HepG2 (cell line): ENCODE measurements around the gene TUBGCP6. TPM values are rescaled to one million over a fixed set of nuclear protein-coding genes. Genes with fewer than 3 reads are reported as not detected.

Source experiments
- ERF ChIP-seq: IDR thresholded peaks from 2 replicates; pipeline ENCODE4 v1.6.1; 2018; ENCODE audit warnings: missing biosample characterization, missing genetic modification reagents
- FOXM1 ChIP-seq: sonication (generic); formaldehyde crosslinking; IDR thresholded peaks from 2 replicates; pipeline ENCODE4 v1.5.0; 2020; ENCODE audit warnings: missing genetic modification reagents
- HNRNPL ChIP-seq: fragments of 200-400 bp; formaldehyde crosslinking; IDR thresholded peaks from 2 replicates; pipeline ENCODE4 v1.6.1; 2017; ENCODE audit warnings: mild to moderate bottlenecking, low read depth, low read length
- IKZF4 ChIP-seq: sonication (generic); formaldehyde crosslinking; IDR thresholded peaks from 2 replicates; pipeline ENCODE4 v1.5.1; 2020; ENCODE audit warnings: borderline replicate concordance, mild to moderate bottlenecking, low read depth, missing genetic modification reagents; ENCODE audit errors: not compliant biosample characterization
- KAT8 ChIP-seq: IDR thresholded peaks from 2 replicates; pipeline ENCODE4 v1.6.1; 2016; ENCODE audit warnings: missing genetic modification reagents, missing compliant biosample characterization
- MEIS1 ChIP-seq: sonication (generic); formaldehyde crosslinking; IDR thresholded peaks from 2 replicates; pipeline ENCODE4 v1.9.0; 2021; ENCODE audit warnings: mild to moderate bottlenecking, missing genetic modification reagents, moderate library complexity, borderline replicate concordance
- NFE2 ChIP-seq: sonication (generic); formaldehyde crosslinking; IDR thresholded peaks from 2 replicates; pipeline ENCODE4 v1.4.0; 2020; ENCODE audit warnings: missing genetic modification reagents
- RFXANK ChIP-seq: IDR thresholded peaks from 2 replicates; pipeline ENCODE4 v1.6.1; 2016
- RFXAP ChIP-seq: sonication (generic); formaldehyde crosslinking; IDR thresholded peaks from 2 replicates; pipeline ENCODE4 v1.4.0; 2020; ENCODE audit warnings: missing genetic modification reagents, borderline replicate concordance
- SNAPC2 ChIP-seq: sonication (generic); formaldehyde crosslinking; IDR thresholded peaks from 2 replicates; pipeline ENCODE4 v1.8.1; 2022; ENCODE audit warnings: mild to moderate bottlenecking, missing genetic modification reagents
- TARDBP ChIP-seq: sonication (generic); formaldehyde crosslinking; IDR thresholded peaks from 2 replicates; pipeline ENCODE4 v1.8.0; 2022; ENCODE audit warnings: mild to moderate bottlenecking, missing genetic modification reagents
- TIGD3 ChIP-seq: sonication (generic); formaldehyde crosslinking; IDR thresholded peaks from 2 replicates; pipeline ENCODE4 v1.5.1; 2020; ENCODE audit warnings: mild to moderate bottlenecking, missing genetic modification reagents, borderline replicate concordance
- TSC22D2 ChIP-seq: sonication (generic); formaldehyde crosslinking; IDR thresholded peaks from 2 replicates; pipeline ENCODE4 v1.5.1; 2020; ENCODE audit warnings: missing genetic modification reagents, mild to moderate bottlenecking, borderline replicate concordance
- XRCC5 ChIP-seq: fragments of 200-400 bp; formaldehyde crosslinking; optimal IDR thresholded peaks from 2 replicates; pipeline ENCODE3; 2017; ENCODE audit warnings: mild to moderate bottlenecking, low read length
- ZFP82 ChIP-seq: sonication (generic); formaldehyde crosslinking; IDR thresholded peaks from 2 replicates; pipeline ENCODE4 v1.5.1; 2020; ENCODE audit warnings: mild to moderate bottlenecking, missing genetic modification reagents, borderline replicate concordance
- ZNF264 ChIP-seq: sonication (generic); formaldehyde crosslinking; IDR thresholded peaks from 2 replicates; pipeline ENCODE4 v1.4.0; 2020; ENCODE audit warnings: missing genetic modification reagents
- ZNF550 ChIP-seq: sonication (generic); formaldehyde crosslinking; IDR thresholded peaks from 2 replicates; pipeline ENCODE4 v1.4.0; 2020; ENCODE audit warnings: mild to moderate bottlenecking, missing genetic modification reagents, borderline replicate concordance
- ZNF629 ChIP-seq: sonication (generic); formaldehyde crosslinking; conservative IDR thresholded peaks from 2 replicates; pipeline ENCODE4 v1.5.0; 2020; ENCODE audit warnings: missing genetic modification reagents
- ZNF652 ChIP-seq: IDR thresholded peaks from 2 replicates; pipeline ENCODE4 v1.6.1; 2016; ENCODE audit warnings: low read depth, borderline replicate concordance
- ZNF749 ChIP-seq: sonication (generic); formaldehyde crosslinking; IDR thresholded peaks from 2 replicates; pipeline ENCODE4 v1.8.0; 2022; ENCODE audit warnings: mild to moderate bottlenecking, missing genetic modification reagents, moderate library complexity, borderline replicate concordance
- ZNF780A ChIP-seq: sonication (generic); formaldehyde crosslinking; IDR thresholded peaks from 2 replicates; pipeline ENCODE4 v1.8.0; 2022; ENCODE audit warnings: mild to moderate bottlenecking, missing genetic modification reagents, moderate library complexity
- ZNF879 ChIP-seq: sonication (generic); formaldehyde crosslinking; IDR thresholded peaks from 2 replicates; pipeline ENCODE4 v1.8.1; 2023; ENCODE audit warnings: missing genetic modification reagents
- polyA plus RNA-seq, 8 experiments: library from polyadenylated mRNA; depleted of rRNA in 3 of 8; stranded (reverse) in 7 of 8; unstranded in 1 of 8; fragments of >200 nt; fragmentation: Illumina TruSeq in 4 of 8; extraction: Trizol in 4 of 8; gene quantifications; 2 replicates each; pipeline versions ENCODE4 v1.2.1 to v1.2.3, GENCODE V29; 2011 to 2016; ENCODE audit warnings: low read depth in 4 of 8, missing spikeins in 1 of 8, mixed read lengths in 1 of 8; ENCODE audit not compliant: insufficient read depth in 1 of 8
- total RNA-seq, 5 experiments: library from RNA; depleted of rRNA; stranded (reverse); fragments of >200 nt; fragmentation: Illumina TruSeq; extraction: Trizol; gene quantifications; 2 replicates each; pipeline ENCODE4 v1.2.3, GENCODE V29; 2016; ENCODE audit warnings: low read depth in 1 of 5
- TF ChIP-seq, protein P1 (sequence below): sonication (generic); formaldehyde crosslinking; IDR thresholded peaks from 2 replicates; pipeline ENCODE4 v1.9.0; 2021; ENCODE audit warnings: missing genetic modification reagents, borderline replicate concordance
- TF ChIP-seq, protein P2 (sequence below): sonication (generic); formaldehyde crosslinking; IDR thresholded peaks from 2 replicates; pipeline ENCODE4 v1.4.0; 2020; ENCODE audit warnings: mild to moderate bottlenecking, missing genetic modification reagents
- TF ChIP-seq, protein P3 (sequence below): sonication (generic); formaldehyde crosslinking; IDR thresholded peaks from 2 replicates; pipeline ENCODE4 v1.5.1; 2020; ENCODE audit warnings: missing genetic modification reagents, mild to moderate bottlenecking, borderline replicate concordance

TUBGCP6 gene
- total and polyA plus RNA-seq, 2 of the 13 experiments (the other 11 are each of a cell fraction or from before 2014, with no cell fraction given): 14.6 to 15.7 TPM

DNA sequence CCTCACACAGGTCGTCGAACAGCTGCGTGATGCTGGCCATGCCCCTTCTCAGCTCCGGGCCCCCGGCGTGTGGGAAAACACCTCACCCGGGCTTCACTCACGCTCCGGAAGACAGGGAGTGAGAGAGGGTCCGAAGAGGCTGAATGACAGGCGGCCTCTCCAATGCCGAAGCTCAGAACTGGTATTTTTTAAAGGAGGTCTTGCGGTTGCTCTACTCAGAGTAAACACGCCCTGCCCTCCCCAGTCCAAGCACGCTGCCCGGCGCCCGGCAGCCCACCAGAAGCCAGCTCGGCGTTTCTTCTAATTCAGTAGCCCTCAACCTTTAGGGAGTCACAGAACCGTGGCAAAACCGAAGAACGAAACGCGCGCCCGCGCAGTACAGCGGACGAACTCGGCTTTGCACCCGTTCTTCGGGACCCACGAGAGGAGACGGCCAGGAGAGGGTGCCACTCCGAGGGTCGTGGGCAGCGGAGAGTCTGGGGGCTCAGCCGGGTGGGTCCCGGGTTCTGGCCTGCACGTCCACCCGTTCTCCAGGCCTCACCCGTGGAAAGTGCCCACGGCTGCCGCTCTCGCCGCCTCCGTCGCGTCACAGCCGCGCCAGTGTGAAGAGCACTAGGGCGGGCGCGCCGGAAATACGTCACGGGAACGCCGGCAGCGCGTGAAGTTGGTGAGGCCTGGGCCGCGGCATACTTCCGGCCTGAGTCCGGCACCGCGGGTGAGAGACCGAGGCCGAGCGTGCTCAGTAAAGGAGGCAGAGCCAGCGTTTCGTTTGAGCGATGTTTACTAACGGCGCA is at the start of gene TUBGCP6 (continued):
- TF ChIP-seq ZNF780A (no peak; the same call in 1 of the 2 replicates), TIGD3 (CRISPR knock-in tag) (peak; percentile 58; the same call in 1 of the 2 replicates), ERF (peak; percentile 87), RFXANK (CRISPR knock-in tag) (0 out of 2 replicates have a peak, but pooled peaks have one; percentile 47), TARDBP (CRISPR knock-in tag) (peak; percentile 85), ZNF749 (CRISPR knock-in tag) (0 out of 2 replicates have a peak, but pooled peaks have one; percentile 67), ZNF264 (CRISPR knock-in tag) (peak; percentile 34; the same call in 1 of the 2 replicates), RFXAP (CRISPR knock-in tag) (peak; percentile 65; the same call in 1 of the 2 replicates), IKZF4 (peak; percentile 81), TSC22D2 (peak; percentile 93), NFE2 (CRISPR knock-in tag) (no peak), ZNF550 (CRISPR knock-in tag) (0 out of 2 replicates have a peak, but pooled peaks have one; percentile 53), ZFP82 (CRISPR knock-in tag) (0 out of 2 replicates have a peak, but pooled peaks have one; percentile 7), ZNF629 (CRISPR knock-in tag) (0 out of 2 replicates have a peak, but pooled peaks have one; percentile 22), XRCC5 (peak; percentile 27), FOXM1 (peak; percentile 80), ZNF652 (CRISPR knock-in tag) (no peak), ZNF879 (CRISPR knock-in tag) (peak; percentile 94), MEIS1 (CRISPR knock-in tag) (no peak; the same call in none of the 2 replicates), SNAPC2 (0 out of 2 replicates have a peak, but pooled peaks have one; percentile 27), KAT8 (peak; percentile 99), HNRNPL (0 out of 2 replicates have a peak, but pooled peaks have one; percentile 52)
- TF ChIP-seq, protein P1, sequence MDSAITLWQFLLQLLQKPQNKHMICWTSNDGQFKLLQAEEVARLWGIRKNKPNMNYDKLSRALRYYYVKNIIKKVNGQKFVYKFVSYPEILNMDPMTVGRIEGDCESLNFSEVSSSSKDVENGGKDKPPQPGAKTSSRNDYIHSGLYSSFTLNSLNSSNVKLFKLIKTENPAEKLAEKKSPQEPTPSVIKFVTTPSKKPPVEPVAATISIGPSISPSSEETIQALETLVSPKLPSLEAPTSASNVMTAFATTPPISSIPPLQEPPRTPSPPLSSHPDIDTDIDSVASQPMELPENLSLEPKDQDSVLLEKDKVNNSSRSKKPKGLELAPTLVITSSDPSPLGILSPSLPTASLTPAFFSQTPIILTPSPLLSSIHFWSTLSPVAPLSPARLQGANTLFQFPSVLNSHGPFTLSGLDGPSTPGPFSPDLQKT: no peak
- TF ChIP-seq, protein P2, sequence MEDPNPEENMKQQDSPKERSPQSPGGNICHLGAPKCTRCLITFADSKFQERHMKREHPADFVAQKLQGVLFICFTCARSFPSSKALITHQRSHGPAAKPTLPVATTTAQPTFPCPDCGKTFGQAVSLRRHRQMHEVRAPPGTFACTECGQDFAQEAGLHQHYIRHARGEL: no peak; the same call in 1 of the 2 replicates
- TF ChIP-seq, protein P3, sequence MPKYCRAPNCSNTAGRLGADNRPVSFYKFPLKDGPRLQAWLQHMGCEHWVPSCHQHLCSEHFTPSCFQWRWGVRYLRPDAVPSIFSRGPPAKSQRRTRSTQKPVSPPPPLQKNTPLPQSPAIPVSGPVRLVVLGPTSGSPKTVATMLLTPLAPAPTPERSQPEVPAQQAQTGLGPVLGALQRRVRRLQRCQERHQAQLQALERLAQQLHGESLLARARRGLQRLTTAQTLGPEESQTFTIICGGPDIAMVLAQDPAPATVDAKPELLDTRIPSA (CRISPR knock-in tag): 0 out of 2 replicates have a peak, but pooled peaks have one; percentile 50
